ENCODE data around the gene MARCKS. TPM values are rescaled to one million over a fixed set of nuclear protein-coding genes. Genes with fewer than 3 reads are reported as not detected.
A peak's percentile ranks its signal among the peaks of the same experiment; 100 is the strongest.

MARCKS gene
- total and polyA plus RNA-seq, 2 of the 13 experiments (the other 11 are each of a cell fraction or from before 2014, with no cell fraction given), result 30.5 to 39.5 TPM

DNA sequence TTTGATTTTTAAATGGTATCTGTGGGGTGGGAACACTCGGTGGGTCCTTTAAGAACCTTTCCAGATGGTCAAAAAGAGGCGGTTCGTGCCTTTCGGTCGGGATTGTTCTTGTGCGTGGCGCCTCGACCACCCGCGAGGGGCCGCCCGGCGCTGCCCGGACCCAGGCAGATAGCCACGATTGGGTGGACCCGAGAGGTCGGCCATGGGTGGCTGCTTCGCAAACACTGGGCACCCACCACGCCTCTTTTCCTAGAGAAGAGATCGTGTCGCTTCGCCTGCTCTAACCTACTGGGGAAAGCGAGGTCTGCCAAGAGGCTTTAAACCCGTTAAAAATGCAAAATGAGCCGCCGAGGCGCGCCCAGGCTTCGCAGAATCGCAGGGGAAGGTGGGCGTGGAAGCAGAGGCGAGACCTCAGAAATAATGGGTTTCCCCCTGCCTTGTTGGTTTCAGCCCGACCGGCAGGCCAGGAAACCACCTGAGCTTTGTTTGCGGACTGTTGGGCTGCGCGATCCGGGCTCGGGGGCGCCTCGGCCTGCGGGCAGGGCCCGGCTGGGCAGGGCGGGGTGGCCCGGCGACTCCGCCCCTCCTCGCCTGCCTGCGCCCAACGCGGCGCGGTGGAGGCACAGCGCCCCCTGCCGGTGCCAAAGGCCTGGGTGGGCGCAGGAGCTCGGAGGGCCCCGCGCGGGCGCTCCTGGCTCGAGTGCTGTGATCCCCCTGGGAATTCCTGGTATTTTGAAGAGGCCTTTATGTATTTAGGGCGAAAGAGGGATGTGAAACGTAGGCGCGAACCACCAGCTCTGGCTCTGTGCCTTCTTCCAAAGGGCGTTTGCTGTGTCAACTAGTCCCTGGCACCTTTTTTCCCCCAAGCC, 1.6 kb downstream of the MARCKS start (continued):
- TF ChIP-seq, protein P1, sequence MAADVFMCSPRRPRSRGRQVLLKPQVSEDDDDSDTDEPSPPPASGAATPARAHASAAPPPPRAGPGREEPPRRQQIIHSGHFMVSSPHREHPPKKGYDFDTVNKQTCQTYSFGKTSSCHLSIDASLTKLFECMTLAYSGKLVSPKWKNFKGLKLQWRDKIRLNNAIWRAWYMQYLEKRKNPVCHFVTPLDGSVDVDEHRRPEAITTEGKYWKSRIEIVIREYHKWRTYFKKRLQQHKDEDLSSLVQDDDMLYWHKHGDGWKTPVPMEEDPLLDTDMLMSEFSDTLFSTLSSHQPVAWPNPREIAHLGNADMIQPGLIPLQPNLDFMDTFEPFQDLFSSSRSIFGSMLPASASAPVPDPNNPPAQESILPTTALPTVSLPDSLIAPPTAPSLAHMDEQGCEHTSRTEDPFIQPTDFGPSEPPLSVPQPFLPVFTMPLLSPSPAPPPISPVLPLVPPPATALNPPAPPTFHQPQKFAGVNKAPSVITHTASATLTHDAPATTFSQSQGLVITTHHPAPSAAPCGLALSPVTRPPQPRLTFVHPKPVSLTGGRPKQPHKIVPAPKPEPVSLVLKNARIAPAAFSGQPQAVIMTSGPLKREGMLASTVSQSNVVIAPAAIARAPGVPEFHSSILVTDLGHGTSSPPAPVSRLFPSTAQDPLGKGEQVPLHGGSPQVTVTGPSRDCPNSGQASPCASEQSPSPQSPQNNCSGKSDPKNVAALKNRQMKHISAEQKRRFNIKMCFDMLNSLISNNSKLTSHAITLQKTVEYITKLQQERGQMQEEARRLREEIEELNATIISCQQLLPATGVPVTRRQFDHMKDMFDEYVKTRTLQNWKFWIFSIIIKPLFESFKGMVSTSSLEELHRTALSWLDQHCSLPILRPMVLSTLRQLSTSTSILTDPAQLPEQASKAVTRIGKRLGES (CRISPR knock-in tag; IDR thresholded peaks at IDR 0.05; ENCODE audit: borderline replicate concordance), result peak; percentile 72; the same call in 1 of the 2 replicates
- TF ChIP-seq ZNF20 (CRISPR knock-in tag; IDR thresholded peaks at IDR 0.05) (0 out of 2 replicates have a peak, but pooled peaks have one; percentile 56), NFIB (CRISPR knock-in tag; IDR thresholded peaks at IDR 0.05; ENCODE audit: borderline replicate concordance) (no peak), MED8 (CRISPR knock-in tag; IDR thresholded peaks at IDR 0.05; ENCODE audit: insufficient replicate concordance) (no peak), ZNF446 (CRISPR knock-in tag; IDR thresholded peaks at IDR 0.05) (peak; percentile 56; the same call in 1 of the 2 replicates), ZNF468 (CRISPR knock-in tag; IDR thresholded peaks at IDR 0.05) (no peak), KDM6A (CRISPR knock-in tag; IDR thresholded peaks at IDR 0.05; ENCODE audit: low read depth) (no peak), ZSCAN22 (CRISPR knock-in tag; IDR thresholded peaks at IDR 0.05) (no peak), ZNF775 (CRISPR knock-in tag; IDR thresholded peaks at IDR 0.05; ENCODE audit: borderline replicate concordance) (no peak), SPEN (CRISPR knock-in tag; IDR thresholded peaks at IDR 0.05; ENCODE audit: low read depth) (peak; percentile 80), ZNF83 (CRISPR knock-in tag; IDR thresholded peaks at IDR 0.05; ENCODE audit: borderline replicate concordance) (no peak; the same call in 1 of the 2 replicates), ZFP62 (CRISPR knock-in tag; IDR thresholded peaks at IDR 0.05) (no peak), KDM4B (CRISPR knock-in tag; IDR thresholded peaks at IDR 0.05) (no peak), ZNF282 (IDR thresholded peaks at IDR 0.05; ENCODE audit: partially characterized antibody) (no peak), ZNF607 (CRISPR knock-in tag; IDR thresholded peaks at IDR 0.05; ENCODE audit: borderline replicate concordance) (peak; percentile 29; the same call in 1 of the 2 replicates)
- TF ChIP-seq, protein P2, sequence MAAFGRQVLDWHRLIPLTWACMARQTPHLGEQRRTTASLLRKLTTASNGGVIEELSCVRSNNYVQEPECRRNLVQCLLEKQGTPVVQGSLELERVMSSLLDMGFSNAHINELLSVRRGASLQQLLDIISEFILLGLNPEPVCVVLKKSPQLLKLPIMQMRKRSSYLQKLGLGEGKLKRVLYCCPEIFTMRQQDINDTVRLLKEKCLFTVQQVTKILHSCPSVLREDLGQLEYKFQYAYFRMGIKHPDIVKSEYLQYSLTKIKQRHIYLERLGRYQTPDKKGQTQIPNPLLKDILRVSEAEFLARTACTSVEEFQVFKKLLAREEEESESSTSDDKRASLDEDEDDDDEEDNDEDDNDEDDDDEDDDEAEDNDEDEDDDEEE (CRISPR knock-in tag; IDR thresholded peaks at IDR 0.05), result no peak
- TF ChIP-seq, protein P3, sequence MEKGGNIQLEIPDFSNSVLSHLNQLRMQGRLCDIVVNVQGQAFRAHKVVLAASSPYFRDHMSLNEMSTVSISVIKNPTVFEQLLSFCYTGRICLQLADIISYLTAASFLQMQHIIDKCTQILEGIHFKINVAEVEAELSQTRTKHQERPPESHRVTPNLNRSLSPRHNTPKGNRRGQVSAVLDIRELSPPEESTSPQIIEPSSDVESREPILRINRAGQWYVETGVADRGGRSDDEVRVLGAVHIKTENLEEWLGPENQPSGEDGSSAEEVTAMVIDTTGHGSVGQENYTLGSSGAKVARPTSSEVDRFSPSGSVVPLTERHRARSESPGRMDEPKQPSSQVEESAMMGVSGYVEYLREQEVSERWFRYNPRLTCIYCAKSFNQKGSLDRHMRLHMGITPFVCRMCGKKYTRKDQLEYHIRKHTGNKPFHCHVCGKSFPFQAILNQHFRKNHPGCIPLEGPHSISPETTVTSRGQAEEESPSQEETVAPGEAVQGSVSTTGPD (CRISPR knock-in tag; IDR thresholded peaks at IDR 0.05), result 0 out of 2 replicates have a peak, but pooled peaks have one; percentile 66
- TF ChIP-seq, protein P4, sequence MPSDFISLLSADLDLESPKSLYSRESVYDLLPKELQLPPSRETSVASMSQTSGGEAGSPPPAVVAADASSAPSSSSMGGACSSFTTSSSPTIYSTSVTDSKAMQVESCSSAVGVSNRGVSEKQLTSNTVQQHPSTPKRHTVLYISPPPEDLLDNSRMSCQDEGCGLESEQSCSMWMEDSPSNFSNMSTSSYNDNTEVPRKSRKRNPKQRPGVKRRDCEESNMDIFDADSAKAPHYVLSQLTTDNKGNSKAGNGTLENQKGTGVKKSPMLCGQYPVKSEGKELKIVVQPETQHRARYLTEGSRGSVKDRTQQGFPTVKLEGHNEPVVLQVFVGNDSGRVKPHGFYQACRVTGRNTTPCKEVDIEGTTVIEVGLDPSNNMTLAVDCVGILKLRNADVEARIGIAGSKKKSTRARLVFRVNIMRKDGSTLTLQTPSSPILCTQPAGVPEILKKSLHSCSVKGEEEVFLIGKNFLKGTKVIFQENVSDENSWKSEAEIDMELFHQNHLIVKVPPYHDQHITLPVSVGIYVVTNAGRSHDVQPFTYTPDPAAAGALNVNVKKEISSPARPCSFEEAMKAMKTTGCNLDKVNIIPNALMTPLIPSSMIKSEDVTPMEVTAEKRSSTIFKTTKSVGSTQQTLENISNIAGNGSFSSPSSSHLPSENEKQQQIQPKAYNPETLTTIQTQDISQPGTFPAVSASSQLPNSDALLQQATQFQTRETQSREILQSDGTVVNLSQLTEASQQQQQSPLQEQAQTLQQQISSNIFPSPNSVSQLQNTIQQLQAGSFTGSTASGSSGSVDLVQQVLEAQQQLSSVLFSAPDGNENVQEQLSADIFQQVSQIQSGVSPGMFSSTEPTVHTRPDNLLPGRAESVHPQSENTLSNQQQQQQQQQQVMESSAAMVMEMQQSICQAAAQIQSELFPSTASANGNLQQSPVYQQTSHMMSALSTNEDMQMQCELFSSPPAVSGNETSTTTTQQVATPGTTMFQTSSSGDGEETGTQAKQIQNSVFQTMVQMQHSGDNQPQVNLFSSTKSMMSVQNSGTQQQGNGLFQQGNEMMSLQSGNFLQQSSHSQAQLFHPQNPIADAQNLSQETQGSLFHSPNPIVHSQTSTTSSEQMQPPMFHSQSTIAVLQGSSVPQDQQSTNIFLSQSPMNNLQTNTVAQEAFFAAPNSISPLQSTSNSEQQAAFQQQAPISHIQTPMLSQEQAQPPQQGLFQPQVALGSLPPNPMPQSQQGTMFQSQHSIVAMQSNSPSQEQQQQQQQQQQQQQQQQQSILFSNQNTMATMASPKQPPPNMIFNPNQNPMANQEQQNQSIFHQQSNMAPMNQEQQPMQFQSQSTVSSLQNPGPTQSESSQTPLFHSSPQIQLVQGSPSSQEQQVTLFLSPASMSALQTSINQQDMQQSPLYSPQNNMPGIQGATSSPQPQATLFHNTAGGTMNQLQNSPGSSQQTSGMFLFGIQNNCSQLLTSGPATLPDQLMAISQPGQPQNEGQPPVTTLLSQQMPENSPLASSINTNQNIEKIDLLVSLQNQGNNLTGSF (CRISPR knock-in tag; IDR thresholded peaks at IDR 0.05), result peak; percentile 24; the same call in 1 of the 2 replicates
